ENCODE data around the gene KCNN2. TPM values are rescaled to one million over a fixed set of nuclear protein-coding genes. Genes with fewer than 3 reads are reported as not detected.

The KCNN2 gene
- total RNA-seq, 1 experiment from 2014 or later, result not detected

GRCh38 chr5:114360357-114360756 is 1.5 kb upstream of the KCNN2 start:
- no peaks in the 10 kb centered on the region for H3F3A ChIP-seq (ENCODE audit: insufficient read depth, low read depth)
- H3K79me2 ChIP-seq (ENCODE audit: low read depth), result no peaks in the 10 kb centered on the region
- H3K27ac ChIP-seq, result no peak overlapping the region
- no peaks in the 10 kb centered on the region for H4K20me1 ChIP-seq (ENCODE audit: insufficient read depth)
- H3K9me3 ChIP-seq (ENCODE audit: insufficient read depth, low read depth), result no peaks in the 10 kb centered on the region
- DNase-seq, result no peak
- TF ChIP-seq CTCF (conservative IDR thresholded peaks at IDR 0.05) (no peak), EZH2 (IDR thresholded peaks at IDR 0.05; ENCODE audit: low read depth) (no peak)
- no peaks in the 10 kb centered on the region for H3K9me2 ChIP-seq (ENCODE audit: insufficient read depth)
- no peak overlapping the region for H2AFZ ChIP-seq
- POLR2A ChIA-PET (ENCODE audit: unreplicated experiment), result no interaction called here
- no peaks in the 10 kb centered on the region for H3K4me1 ChIP-seq (replicated peaks; ENCODE audit: insufficient read depth)
- CTCF ChIA-PET, result no interaction called here
- no TSS peak for BruUV-seq (replicated peaks)
- H3K36me3 ChIP-seq (ENCODE audit: low read depth), result no peaks in the 10 kb centered on the region
- intact Hi-C loops (cut with micrococcal nuclease; ENCODE audit: unreplicated experiment), result no loop called here
- no peak overlapping the region for H3K4me3 ChIP-seq
- H3K27me3 ChIP-seq (ENCODE audit: insufficient read depth, low read depth), result no peaks in the 10 kb centered on the region
- H3K4me2 ChIP-seq, result no peak overlapping the region

- BruUV-seq (replicated peaks), result no TSS peak
- Histone ChIP-seq H3K9me2 (ENCODE audit: insufficient read depth) (no peaks in the 10 kb centered on the region), H3K27ac (no peak overlapping the region), H2AFZ (no peak overlapping the region), H3K27me3 (ENCODE audit: insufficient read depth, low read depth) (no peaks in the 10 kb centered on the region), H3K9me3 (ENCODE audit: insufficient read depth, low read depth) (no peaks in the 10 kb centered on the region), H3F3A (ENCODE audit: insufficient read depth, low read depth) (no peaks in the 10 kb centered on the region), H3K4me3 (no peak overlapping the region), H3K36me3 (ENCODE audit: low read depth) (no peaks in the 10 kb centered on the region), H3K4me1 (replicated peaks; ENCODE audit: insufficient read depth) (no peaks in the 10 kb centered on the region), H3K4me2 (no peak overlapping the region), H4K20me1 (ENCODE audit: insufficient read depth) (no peaks in the 10 kb centered on the region), H3K79me2 (ENCODE audit: low read depth) (no peaks in the 10 kb centered on the region)
- ChIA-PET POLR2A (ENCODE audit: unreplicated experiment) (no interaction called here), CTCF (no interaction called here)
- intact Hi-C loops (cut with micrococcal nuclease; ENCODE audit: unreplicated experiment), result no loop called here
- no peak for TF ChIP-seq CTCF (conservative IDR thresholded peaks at IDR 0.05)
- TF ChIP-seq EZH2 (IDR thresholded peaks at IDR 0.05; ENCODE audit: low read depth), result no peak
- DNase-seq, result no peak
Measured at GRCh38 chr5:114360816-114361723, 800 bp upstream of the KCNN2 start.

GRCh38 chr5:114362197-114362976 is 517 bp downstream of the KCNN2 start:
- Histone ChIP-seq H3K4me2 (no peak overlapping the region), H3K9me3 (ENCODE audit: insufficient read depth, low read depth) (no peaks in the 10 kb centered on the region), H3K27me3 (ENCODE audit: insufficient read depth, low read depth) (no peaks in the 10 kb centered on the region), H3K9me2 (ENCODE audit: insufficient read depth) (no peaks in the 10 kb centered on the region), H3K4me3 (no peak overlapping the region), H3K27ac (no peak overlapping the region), H3K36me3 (ENCODE audit: low read depth) (no peaks in the 10 kb centered on the region), H3F3A (ENCODE audit: insufficient read depth, low read depth) (no peaks in the 10 kb centered on the region), H3K4me1 (replicated peaks; ENCODE audit: insufficient read depth) (no peaks in the 10 kb centered on the region), H4K20me1 (ENCODE audit: insufficient read depth) (no peaks in the 10 kb centered on the region), H3K79me2 (ENCODE audit: low read depth) (no peaks in the 10 kb centered on the region), H2AFZ (no peak overlapping the region)
- DNase-seq, result no peak
- POLR2A ChIA-PET (ENCODE audit: unreplicated experiment), result no interaction called here
- CTCF ChIA-PET, result no interaction called here
- intact Hi-C loops (cut with micrococcal nuclease; ENCODE audit: unreplicated experiment), result no loop called here
- no TSS peak for BruUV-seq (replicated peaks)
- TF ChIP-seq EZH2 (IDR thresholded peaks at IDR 0.05; ENCODE audit: low read depth) (no peak), CTCF (conservative IDR thresholded peaks at IDR 0.05) (no peak)

Measured in PC-9 (cell line).